BJ (cell line): ENCODE data around the gene C1QL2. TPM values are rescaled to one million over a fixed set of nuclear protein-coding genes. Genes with fewer than 3 reads are reported as not detected.

Experiments
- CTCF ChIA-PET: fragments of 350-600 bp; formaldehyde crosslinking; extraction: SDS; loops from one replicate; lab custom pipeline; 2021; ENCODE audit warnings: antibody characterized with exemption, inconsistent platforms; lab: Yijun Ruan, JAX
- POLR2A ChIA-PET: fragments of 300-600 bp; sonication (Branson Sonifier 250); formaldehyde crosslinking; extraction: SDS; loops from one replicate; lab custom pipeline; 2021; ENCODE audit warnings: antibody characterized with exemption; lab: Charles Lee
- DNase-seq: peaks from one replicate; pipeline ENCODE4 v3.0.0-alpha.2; 2011; ENCODE audit warnings: low read depth
- H3K27me3 ChIP-seq: 2 replicates; pipeline ENCODE4 v1.6.0; 2011; ENCODE audit warnings: low read length; ENCODE audit not compliant: control insufficient read depth, insufficient read depth
- H3K36me3 ChIP-seq: 2 replicates; pipeline ENCODE4 v1.5.1; 2011; ENCODE audit warnings: low read length; ENCODE audit not compliant: control insufficient read depth, insufficient read depth
- H3K4me3 ChIP-seq: 2 replicates; pipeline ENCODE4 v1.5.1; 2011; ENCODE audit warnings: low read depth, mild to moderate bottlenecking, control low read depth, low read length
- CTCF ChIP-seq: IDR thresholded peaks from 2 replicates; pipeline ENCODE4 v1.5.1; 2011; ENCODE audit warnings: low read depth, mild to moderate bottlenecking, control low read depth, inconsistent platforms, low read length, moderate library complexity; ENCODE audit not compliant: insufficient read depth
- polyA plus RNA-seq: library from polyadenylated mRNA; depleted of rRNA; stranded (reverse); fragments of >200 nt; gene quantifications from 2 replicates; pipeline ENCODE4 v1.2.3, GENCODE V29; 2011

The C1QL2 gene
- polyA plus RNA-seq, 1 experiment = not detected

GRCh38 chr2:119202610-119203310 lies 44.2 kb upstream of the C1QL2 start:
- no peak overlapping the region for H3K4me3 ChIP-seq
- peaks cover 4% of the 10 kb centered on the region; the same call in 1 of the 2 replicates for H3K27me3 ChIP-seq
- ChIA-PET POLR2A (no interaction called here), CTCF (interaction anchor here (0.9 to 1.3 kb wide), 2 partner anchors 24 to 62 kb away, joined by 3 to 4 read pairs; no protein-coding TSS in a partner anchor)
- TF ChIP-seq CTCF = no peak
- H3K36me3 ChIP-seq = no peaks in the 10 kb centered on the region
- no peak for DNase-seq

- Histone ChIP-seq H3K36me3 (no peaks in the 10 kb centered on the region), H3K4me3 (no peak overlapping the region), H3K27me3 (peaks cover 6% of the 10 kb centered on the region; the same call in 1 of the 2 replicates)
- DNase-seq = no peak
- TF ChIP-seq CTCF = no peak
- ChIA-PET POLR2A (no interaction called here), CTCF (interaction anchor here (1.3 kb wide), 1 partner anchor 63 kb away, joined by 4 read pairs; no protein-coding TSS in a partner anchor)
These were observed 43.3 kb upstream of the C1QL2 start for GRCh38 chr2:119201815-119202214.

- H3K27me3 ChIP-seq = peaks cover 6% of the 10 kb centered on the region; the same call in 1 of the 2 replicates
- H3K4me3 ChIP-seq = no peak overlapping the region
- no peaks in the 10 kb centered on the region for H3K36me3 ChIP-seq
- ChIA-PET POLR2A (no interaction called here), CTCF (interaction anchor here (0.9 kb wide), 1 partner anchor 23 kb away, joined by 4 read pairs; no protein-coding TSS in a partner anchor)
- TF ChIP-seq CTCF = no peak
- no peak for DNase-seq
These were observed 39.8 kb upstream of the C1QL2 start for GRCh38 chr2:119198240-119198840.

GRCh38 chr2:119197529-119198239 lies 39.1 kb upstream of the C1QL2 start:
- no peak for DNase-seq

More at GRCh38 chr2:119197529-119198239, 39.1 kb upstream of the C1QL2 start:
- no peak for TF ChIP-seq CTCF
- no peaks in the 10 kb centered on the region for H3K36me3 ChIP-seq
- H3K4me3 ChIP-seq = no peak overlapping the region
- CTCF ChIA-PET = interaction anchor here (0.9 kb wide), 1 partner anchor 22 kb away, joined by 4 read pairs; no protein-coding TSS in a partner anchor
- peaks cover 6% of the 10 kb centered on the region; the same call in 1 of the 2 replicates for H3K27me3 ChIP-seq
- POLR2A ChIA-PET = no interaction called here
